GM18858 (cell line): ENCODE results near the gene ACYP2.
"Not testable (repeated sequence)": the region's sequence is repeated elsewhere in the genome, so short reads cannot be mapped to it uniquely, and the experiment has no call there.

Source experiments
- ATAC-seq: cut with Tn5 transposase; IDR thresholded peaks from one replicate; pipeline ENCODE4 v1.9.1; 2021; ENCODE audit not compliant: unreplicated experiment

ACYP2 gene

DNA sequence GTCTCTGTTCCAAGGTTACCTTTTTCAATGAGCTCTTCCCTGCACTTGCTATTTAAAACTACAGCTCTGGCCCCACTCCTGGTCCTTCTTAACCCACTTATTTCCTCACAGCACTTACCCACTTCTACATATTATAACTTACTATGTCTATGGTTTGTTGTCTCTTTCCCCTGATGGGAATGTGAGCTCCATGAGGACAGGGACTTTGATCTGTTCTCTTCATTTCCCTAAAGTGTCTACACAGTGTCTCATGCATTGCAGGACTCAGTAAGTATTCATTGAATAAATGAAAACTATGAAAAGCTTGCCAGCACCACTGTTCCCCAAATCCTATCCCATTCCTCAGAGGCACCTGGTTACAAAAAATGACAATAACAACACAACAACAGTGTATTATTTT, 18.3 kb upstream of the ACYP2 start:
- no peak for ATAC-seq

DNA sequence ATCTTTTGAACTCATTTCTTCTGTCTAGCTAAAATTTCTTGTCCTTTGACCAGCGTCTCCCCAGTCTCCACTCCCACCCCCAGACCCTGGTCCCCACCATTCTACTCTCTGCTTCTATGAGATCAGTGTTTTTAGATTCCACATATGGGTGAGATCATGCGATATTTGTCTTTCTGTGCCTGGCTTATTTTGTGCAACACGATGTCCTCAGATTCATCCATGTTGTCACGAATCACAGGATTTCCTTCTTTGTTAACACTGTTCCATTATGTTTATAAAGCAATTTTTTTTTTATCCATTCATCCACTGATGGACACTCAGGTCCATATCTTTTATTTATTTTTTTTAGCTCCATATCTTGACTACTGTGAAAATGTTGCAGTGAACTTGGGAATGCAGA, 16.0 kb upstream of the ACYP2 start:
- ATAC-seq: no peak

DNA sequence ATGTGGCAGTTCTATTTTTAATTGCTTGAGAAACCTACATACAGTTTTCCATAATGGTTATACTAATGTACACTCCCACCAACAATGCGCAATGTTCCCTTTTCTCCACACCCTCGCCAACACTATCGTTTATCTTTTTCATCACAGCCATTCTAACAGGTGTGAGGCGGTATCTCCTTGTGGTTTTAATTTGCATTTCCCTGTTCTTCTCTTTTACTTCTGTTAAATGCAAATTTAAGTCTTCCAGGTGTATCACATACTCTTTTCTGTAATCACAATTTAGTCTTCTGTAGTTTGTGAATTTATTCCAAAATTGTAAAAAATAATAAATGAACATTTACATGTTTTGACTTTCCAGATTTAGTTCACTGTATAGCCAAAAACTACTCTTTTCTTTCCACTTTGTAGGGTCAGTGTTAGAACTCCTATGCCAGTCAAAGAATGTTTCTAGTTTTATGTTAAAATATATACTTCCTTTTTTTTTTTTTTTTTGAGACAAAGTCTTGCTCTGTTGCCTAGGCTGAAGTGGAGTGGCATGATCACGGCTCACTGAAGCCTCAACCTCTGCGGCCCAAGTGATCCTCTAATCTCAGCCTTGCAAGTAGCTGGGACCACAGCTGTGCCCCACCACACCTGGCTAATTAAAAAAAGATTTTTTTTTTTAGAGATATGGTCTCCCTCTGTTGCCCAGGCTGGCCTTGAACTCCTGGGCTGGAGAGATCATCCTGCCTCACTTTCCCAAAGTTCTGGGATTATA, 15.4 kb upstream of the ACYP2 start:
- peak; percentile 72 for ATAC-seq

DNA sequence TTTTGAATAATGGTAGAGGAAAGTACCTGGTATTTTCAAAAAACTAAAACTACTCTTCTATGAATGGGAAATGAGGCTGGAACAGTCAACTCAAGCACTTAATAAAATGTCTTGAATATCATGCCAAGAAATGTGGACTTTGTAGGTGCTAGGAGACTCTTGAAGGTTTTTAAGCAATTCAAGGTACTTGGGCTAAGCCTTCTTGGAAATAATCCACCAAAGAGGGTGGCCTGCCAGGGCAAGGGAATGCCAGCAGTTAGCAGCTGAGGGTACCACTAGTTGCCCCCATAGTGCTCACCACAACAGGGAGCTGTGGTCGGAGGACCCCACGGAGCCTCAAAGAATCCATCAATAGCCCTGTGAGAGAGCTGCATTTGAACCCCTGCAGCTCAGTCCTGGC, 14.6 kb upstream of the ACYP2 start:
- ATAC-seq: no peak

DNA sequence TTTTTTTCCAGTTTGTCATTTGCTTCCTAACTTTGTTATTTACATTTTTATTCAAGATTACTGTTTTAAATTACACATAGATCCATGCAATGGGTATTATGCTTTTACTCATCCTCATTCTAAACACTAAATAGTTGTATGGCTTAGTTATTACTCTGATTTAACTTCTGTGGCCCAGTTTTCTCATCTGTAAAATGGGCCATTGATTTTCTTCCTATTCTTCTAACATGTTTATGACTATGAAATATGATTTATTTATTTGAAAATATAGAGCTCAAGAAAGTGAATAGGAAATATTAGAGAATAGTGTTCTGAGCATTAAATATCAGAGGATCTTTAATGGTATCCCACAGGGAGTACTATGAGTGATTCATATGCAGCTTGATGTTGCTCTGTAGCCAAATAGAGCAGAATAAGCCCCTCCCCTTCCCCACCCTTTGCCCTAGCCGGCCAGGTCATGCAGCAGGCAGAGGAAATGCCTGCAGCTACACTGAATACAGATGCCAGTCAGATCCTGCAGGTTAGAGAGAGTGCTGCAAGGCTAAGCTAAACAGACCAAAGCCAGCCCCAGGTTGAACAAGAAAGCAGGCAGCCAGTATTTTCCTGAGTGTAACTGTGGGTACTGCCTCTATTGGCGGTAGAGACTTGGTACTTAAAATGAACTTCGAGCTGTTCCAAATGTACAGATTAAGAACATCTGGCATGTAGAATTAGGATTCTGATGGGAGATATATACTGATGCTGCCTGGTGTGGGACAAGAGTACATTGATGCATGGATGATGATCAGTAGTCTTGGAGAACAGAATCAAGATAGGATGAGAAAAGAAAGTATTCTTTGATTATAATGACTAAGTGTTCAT, 11.7 kb upstream of the ACYP2 start:
- peak; percentile 40 for ATAC-seq

DNA sequence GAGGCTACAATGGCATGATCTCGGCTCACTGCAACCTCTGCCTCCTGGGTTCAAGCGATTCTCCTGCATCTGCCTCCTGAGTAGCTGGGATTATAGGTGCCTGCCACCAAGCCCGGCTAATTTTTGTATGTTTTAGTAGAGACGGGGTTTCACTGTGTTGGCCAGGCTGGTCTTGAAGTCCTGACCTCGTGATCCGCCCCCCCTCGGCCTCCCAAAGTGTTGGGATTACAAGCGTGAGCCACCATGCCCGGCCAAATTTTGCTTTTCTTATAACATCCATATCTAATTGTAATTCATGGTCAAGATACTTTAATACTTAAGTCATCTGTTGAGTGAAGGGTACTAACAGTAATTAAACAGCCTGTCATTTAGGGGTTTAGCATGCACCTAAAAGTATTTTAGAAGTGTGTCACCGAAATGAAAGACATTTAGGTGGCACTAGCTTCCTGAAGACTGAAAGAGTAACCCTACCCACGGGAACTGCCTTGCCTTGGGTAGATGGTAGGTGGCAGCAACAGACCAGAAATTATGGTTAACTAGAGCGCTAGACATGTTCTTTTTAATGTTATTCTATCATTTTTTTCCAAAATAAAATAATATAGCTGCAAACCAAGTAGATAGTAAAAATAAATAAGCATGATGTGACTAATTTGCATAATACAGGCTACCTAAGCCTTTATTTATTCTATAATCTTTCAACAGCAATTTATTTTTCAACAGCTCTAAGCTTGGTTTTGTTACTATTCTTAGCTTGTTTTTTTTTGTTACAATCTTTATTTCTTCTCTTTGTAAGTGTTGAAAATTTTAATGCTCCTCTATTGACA, 8.6 kb upstream of the ACYP2 start:
- peak; percentile 61 for ATAC-seq

DNA sequence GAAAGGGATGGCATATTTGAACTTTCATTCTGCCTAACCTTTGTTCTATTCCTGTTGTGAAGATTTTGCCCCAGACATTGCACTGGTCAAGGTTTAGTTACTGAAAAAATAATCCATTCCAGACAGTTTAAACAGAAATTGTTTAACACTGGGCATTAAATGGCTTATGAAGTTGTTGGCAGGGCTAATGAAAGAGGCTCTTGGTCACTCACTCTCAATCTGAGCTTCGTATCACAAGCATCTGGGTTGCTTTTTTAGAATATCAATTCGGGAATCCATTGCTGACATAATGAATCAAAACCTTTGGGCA, 8.0 kb upstream of the ACYP2 start:
- ATAC-seq: no peak

DNA sequence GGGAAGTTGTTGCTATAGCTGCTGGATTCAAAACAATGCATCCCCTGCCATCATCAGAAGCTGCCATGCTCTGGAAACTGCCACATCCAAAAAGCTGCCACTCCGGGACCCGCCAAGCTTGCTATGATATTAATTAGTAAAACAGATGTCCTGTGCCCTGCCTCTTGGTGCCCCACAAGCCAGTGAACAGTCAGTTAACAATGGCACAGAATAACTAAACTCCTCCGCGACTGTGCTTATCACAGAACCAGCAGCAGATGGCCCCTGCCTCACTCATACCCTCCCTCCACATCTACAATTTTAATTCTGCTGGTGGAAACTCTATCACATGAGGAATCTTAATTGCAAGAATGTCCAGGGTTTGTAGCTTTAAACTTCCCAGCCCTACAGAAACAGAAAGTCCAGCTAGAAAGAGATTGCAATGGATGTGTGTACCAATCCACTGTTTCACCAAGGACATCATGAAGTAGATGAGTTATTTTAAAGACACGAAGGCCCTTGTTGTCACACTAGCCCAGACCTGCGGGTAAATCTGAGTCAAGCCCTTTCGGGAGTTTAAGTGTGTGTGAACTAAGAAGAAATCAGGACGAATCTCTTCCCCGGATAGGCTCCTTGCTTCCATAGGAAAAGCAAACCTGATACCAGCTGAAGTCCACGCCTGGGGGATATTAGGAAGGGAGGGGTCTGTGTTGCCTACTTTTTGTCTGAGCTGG, 7.4 kb upstream of the ACYP2 start:
- no peak for ATAC-seq

DNA sequence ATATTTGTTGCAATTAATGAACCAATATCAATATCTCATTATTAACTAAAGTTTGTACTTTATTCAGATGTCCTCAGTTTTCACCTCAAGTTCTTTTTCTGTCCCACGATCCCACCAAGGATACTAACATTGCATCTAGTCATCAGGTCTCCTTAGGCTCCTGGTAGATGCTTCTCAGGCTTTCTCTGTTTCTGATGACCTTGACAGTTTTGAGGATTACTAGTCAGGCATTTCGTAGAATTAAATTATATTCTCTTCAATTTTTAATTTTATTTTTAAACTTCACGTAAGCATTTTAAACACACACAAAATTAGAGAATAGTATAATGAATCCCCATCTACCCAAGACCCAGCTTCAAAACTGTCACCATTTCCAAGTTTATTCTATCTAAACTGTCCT, 5.6 kb upstream of the ACYP2 start:
- ATAC-seq: no peak

DNA sequence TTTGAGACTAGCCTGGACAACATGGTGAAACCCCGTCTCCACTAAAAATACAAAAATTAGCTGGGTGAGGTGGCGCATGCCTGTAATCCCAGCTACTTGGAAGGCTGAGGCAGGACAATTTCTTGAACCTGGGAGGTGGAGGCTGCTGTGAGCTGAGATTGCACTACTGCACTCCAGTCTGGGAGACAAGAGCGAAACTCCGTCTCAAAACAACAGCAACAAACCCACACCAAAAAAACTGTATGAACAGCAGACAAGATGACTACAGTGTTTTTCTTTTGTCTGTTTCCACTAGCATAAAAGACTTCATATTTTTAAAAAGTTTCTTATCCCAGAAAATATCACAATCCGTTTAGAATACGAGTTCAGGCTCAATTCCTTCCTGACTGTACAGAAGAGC, 936 bp upstream of the ACYP2 start:
- ATAC-seq: not testable (repeated sequence)

DNA sequence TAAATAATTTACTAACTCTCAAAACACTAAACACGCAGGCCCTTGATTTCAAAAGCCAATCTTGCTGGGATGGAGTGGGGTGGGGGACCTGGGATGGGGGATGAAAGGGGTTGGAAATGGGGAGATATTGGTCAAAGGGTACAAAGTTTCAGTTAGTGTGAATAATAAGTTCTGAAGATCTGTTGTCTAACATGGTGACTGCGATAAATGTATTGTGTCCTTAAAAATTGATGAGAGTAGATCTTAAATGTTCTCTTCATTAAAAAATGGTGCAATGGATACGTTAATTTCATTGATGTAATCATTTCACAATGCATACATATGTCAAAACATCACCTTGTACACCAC, 505 bp upstream of the ACYP2 start:
- no peak for ATAC-seq

DNA sequence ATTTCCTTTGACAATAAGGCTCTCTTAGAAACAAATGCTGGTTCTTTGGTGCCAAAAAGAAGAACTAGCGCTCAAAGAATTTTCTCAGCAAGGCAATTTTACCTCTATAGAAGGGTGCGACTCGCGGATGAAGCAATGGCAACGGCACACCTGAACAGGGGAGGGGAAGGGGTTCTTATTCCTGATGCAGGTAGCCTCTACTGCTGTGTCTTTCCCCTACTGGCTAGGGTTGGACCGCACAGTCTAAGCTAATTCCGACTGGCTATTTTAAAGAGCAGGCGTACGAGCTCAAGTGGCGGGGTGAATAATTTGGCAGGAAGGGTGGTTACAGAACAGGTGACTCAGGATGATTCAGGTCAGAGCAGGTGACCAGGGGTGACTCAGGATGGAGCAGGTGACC, 1.2 kb downstream of the ACYP2 start:
- not testable (repeated sequence) for ATAC-seq

DNA sequence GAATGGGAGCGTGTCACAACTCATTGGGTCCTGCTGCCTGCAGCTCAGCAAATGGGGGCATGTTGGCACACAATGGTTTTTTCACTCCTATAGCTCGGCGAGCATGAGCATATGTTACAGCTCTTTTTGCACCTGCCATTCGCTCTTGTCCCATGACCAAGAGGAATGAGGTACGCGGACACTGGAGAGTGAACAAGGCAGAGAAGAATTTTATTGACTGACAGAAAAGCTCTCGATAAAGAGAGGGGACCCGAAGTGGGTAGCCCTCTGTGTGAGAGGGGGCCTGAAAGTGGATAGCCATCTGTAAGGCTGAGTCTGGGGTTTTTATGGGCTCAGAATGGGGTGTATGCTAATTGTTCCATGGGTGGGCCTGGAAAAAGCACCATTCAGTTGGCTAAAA, 5.5 kb downstream of the ACYP2 start:
- ATAC-seq: no peak

DNA sequence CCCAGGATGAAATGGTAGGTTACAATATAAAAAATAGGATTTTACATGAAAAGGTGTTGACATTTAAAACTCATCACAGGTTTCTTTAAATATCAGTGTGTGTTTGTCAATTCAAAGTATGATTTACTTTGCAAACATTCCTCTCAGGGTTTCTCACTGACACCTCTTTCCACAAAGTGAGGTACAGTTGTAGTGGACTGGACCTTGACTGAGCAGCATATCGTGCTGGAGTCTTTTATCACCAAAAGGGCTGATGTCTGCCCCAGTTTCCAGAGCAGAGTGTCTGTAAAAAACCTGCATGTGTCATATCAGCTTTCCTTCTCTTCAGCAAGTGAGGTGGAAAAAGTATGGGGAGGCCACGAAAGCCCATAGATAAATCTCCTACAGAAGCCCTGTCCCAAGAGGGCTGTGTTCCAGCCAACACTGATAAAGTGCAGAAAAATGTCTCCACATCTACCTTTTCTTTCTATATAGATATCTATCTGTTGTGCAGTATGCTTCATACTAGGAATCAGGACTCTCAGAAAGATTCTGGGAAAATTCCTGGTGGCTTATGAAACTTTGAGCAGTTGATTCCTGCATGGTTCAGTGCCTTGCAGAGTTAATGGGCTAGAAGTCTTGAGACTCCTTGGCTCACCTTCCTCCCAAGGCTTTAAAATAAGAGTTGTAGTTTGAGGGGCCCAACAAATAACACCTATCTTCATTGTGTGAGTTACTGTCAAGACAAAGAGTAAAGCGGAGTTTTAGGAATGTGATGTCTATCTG, 6.9 kb downstream of the ACYP2 start:
- ATAC-seq: no peak

DNA sequence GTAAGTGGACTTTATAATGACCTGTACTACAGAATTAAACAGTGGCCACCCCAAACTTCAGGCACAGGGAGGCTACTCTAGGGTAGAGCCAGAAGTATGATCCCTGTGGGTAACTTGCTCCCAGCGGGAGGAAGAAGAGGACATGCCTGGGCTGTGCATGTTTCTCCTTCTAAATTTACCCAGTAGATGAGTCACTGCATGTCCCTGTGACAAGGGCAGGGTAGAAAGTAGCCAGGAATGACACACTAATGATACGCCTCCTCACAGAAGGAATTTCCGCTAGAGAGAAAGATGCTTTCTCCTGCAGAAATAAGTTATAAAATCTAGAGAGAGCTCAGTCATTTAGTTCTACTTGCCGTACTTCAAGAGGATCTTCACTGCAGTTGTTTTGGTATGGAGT, 7.5 kb downstream of the ACYP2 start:
- ATAC-seq: no peak

DNA sequence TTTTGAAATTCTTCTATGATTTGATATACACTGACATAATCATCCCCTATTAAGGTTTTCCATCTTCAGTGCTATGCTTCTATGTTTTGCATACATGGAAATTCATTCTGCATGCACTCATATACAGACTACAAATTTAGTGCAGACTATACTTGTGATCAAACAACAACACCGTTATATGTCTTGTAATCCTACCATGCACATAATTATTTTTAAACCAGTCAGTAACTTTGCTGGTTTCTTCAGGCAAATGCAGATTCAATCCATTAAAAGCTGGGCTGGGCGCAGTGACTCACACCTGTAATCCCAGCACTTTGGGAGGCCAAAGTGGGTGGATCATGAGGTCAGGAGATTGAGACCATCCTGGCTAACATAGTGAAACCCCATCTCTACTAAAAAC, 11.8 kb downstream of the ACYP2 start:
- not testable (repeated sequence) for ATAC-seq

DNA sequence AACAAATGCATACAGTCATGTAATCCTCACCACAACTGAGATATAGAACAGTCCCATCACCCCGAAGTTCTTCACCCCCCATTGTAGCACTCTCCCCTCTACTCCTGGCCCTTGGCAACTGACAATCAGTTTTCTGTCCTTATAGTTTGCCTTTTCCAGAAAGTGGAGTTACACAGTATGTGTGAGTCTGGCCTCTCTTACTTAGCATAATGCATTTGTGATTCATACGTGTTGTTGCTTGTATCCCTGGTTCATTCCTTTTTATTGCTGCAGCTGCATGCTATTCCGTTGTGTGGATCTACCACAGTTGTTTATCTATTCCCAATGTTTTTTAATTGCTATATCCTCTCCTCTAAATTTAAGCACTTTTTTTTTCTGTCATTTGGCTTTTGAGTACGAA, 17.6 kb downstream of the ACYP2 start:
- ATAC-seq: no peak

DNA sequence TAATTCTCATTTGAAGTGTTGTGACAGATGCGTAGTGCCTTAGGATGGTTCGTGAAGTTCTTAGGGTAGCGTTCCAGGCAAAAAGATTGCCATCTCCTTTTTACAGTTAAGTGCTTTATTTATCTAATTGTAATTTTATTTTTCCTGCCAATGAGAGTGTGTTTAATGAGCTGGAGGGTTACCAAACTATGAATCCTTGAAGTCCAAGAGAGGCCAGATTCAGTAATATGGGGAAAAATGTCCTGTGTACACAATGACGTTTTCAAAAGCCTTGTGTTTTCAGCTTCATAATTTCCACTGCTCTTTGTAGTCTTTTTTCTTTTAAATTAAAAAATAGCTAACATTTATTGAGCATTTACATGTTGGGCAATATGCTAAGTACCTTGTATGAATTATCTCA, 23.8 kb downstream of the ACYP2 start:
- ATAC-seq: no peak

DNA sequence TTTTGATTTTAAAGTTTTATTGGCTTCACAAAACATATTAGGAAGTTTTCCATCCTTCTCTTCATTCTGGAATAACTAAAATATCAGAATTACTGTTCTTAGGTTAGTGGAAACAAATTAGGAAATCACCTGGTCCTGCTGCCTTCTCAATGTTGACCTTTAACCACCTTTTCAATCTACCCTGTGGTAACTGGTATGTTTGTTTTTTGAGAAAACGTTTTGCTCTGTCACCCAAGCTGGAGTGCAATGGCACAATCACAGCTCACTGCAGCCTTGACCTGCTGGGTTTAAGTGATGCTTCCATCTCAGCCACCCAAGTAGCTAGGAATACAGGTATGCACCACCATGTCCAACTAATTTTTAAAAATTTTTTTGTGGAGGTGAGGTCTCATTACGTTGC, 28.4 kb downstream of the ACYP2 start:
- no peak for ATAC-seq

DNA sequence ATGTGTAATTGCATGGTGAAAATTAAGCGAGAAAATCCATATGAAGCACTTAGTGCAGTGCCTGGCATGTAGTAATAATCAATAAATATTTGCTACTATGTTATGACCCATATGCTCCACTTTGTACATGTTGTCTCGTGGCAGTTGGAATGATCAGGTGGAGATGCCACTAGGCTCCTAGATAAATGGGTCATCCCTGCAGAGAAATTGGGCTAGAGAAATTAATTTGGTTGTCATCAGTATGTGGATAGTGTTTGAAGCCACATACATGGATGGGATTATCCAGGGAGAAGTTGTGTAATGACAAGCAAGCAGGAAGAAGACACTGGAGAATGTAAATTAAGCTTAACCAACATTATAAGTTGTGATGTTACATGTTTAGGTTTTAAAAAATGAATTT, 33.0 kb downstream of the ACYP2 start:
- no peak for ATAC-seq
